Measurements from ENCODE around the gene PHACTR1.

GRCh38 chr6:12895721-12896120, 179.2 kb downstream of the PHACTR1 start:
- TF ChIP-seq CREB5 (CRISPR knock-in tag; IDR thresholded peaks at IDR 0.05; ENCODE audit: low read depth) (no peak), ESRRG (CRISPR knock-in tag; IDR thresholded peaks at IDR 0.05) (no peak), ZFP3 (CRISPR knock-in tag; IDR thresholded peaks at IDR 0.05) (no peak), ARNTL (CRISPR knock-in tag; IDR thresholded peaks at IDR 0.05; ENCODE audit: borderline replicate concordance, low read depth) (no peak), BACH2 (CRISPR knock-in tag; IDR thresholded peaks at IDR 0.05; ENCODE audit: borderline replicate concordance) (no peak), ZNF565 (CRISPR knock-in tag; conservative IDR thresholded peaks at IDR 0.05; ENCODE audit: low read depth) (no peak), CSDC2 (CRISPR knock-in tag; IDR thresholded peaks at IDR 0.05) (no peak)

Measured in SK-N-SH treated with all-trans-retinoic acid at 6 μM for 48 hours (cell line).